Skeletal muscle tissue (tissue), 4 donors: Measurements from ENCODE around the gene GRID1. TPM values are rescaled to one million over a fixed set of nuclear protein-coding genes. Genes with fewer than 3 reads are reported as not detected.

Source experiments
- H3K27ac ChIP-seq: one replicate; pipeline ENCODE4 v1.7.0; 2013; ENCODE audit warnings: mild to moderate bottlenecking, low read depth, low read length, inconsistent platforms
- H3K27me3 ChIP-seq, 3 donors: one replicate each; pipeline ENCODE4 v1.7.0; 2013; ENCODE audit warnings: low read length in 3 of 3; ENCODE audit not compliant: control insufficient read depth in 3 of 3, insufficient read depth in 3 of 3
- H3K36me3 ChIP-seq, 3 donors: one replicate each; pipeline ENCODE4 v1.7.0; 2013; ENCODE audit warnings: low read length in 3 of 3; ENCODE audit not compliant: control insufficient read depth in 3 of 3, insufficient read depth in 3 of 3
- H3K4me1 ChIP-seq, 3 donors: one replicate each; pipeline ENCODE4 v1.7.0; 2013; ENCODE audit warnings: low read length in 3 of 3, mild to moderate bottlenecking in 3 of 3; ENCODE audit not compliant: control insufficient read depth in 3 of 3, insufficient read depth in 3 of 3
- H3K4me3 ChIP-seq, 3 donors: one replicate each; pipeline ENCODE4 v1.7.0; 2013; ENCODE audit warnings: low read length in 3 of 3
- H3K9ac ChIP-seq, 3 donors: one replicate each; pipeline ENCODE4 v1.7.0; 2013; ENCODE audit warnings: low read length in 3 of 3, mild to moderate bottlenecking in 3 of 3, moderate library complexity in 2 of 3, low read depth in 1 of 3
- H3K9me3 ChIP-seq, 3 donors: one replicate each; pipeline ENCODE4 v1.7.0; 2013; ENCODE audit warnings: low read length in 3 of 3; ENCODE audit not compliant: control insufficient read depth in 3 of 3
- total RNA-seq: library from RNA; depleted of rRNA; stranded (reverse); fragments of >200 nt; gene quantifications from one replicate; pipeline ENCODE4 v1.2.3, GENCODE V29; 2014
- donor health status: Osteomylitis.

GRID1 gene
- total RNA-seq, 1 donor from 2014 or later = 2.1 TPM

- Histone ChIP-seq H3K9ac (no peak overlapping the region), H3K36me3 (no peaks in the 10 kb centered on the region), H3K27ac (no peak overlapping the region), H3K4me3 (no peak overlapping the region), H3K4me1 (no peaks in the 10 kb centered on the region), H3K27me3 (no peaks in the 10 kb centered on the region), H3K9me3 (no peaks in the 10 kb centered on the region)
These were observed 132.5 kb downstream of the GRID1 start for GRCh38 chr10:86234107-86234506.

GRCh38 chr10:86233131-86233530 lies 133.5 kb downstream of the GRID1 start:
- H3K9ac ChIP-seq = no peak overlapping the region
- no peak overlapping the region for H3K27ac ChIP-seq
- no peaks in the 10 kb centered on the region for H3K4me1 ChIP-seq
- H3K27me3 ChIP-seq = no peaks in the 10 kb centered on the region
- no peaks in the 10 kb centered on the region for H3K36me3 ChIP-seq
- H3K9me3 ChIP-seq = no peaks in the 10 kb centered on the region
- H3K4me3 ChIP-seq = no peak overlapping the region

- H3K27me3 ChIP-seq = no peaks in the 10 kb centered on the region
- no peaks in the 10 kb centered on the region for H3K36me3 ChIP-seq
- no peak overlapping the region for H3K9ac ChIP-seq
- H3K4me3 ChIP-seq = no peak overlapping the region
- no peaks in the 10 kb centered on the region for H3K4me1 ChIP-seq
- no peak overlapping the region for H3K27ac ChIP-seq
- H3K9me3 ChIP-seq = no peaks in the 10 kb centered on the region
These were observed 134.0 kb downstream of the GRID1 start for GRCh38 chr10:86232644-86233043.

- Histone ChIP-seq H3K36me3 (no peaks in the 10 kb centered on the region), H3K4me1 (no peaks in the 10 kb centered on the region), H3K9ac (no peak overlapping the region), H3K27me3 (no peaks in the 10 kb centered on the region), H3K9me3 (no peaks in the 10 kb centered on the region), H3K27ac (no peak overlapping the region), H3K4me3 (no peak overlapping the region)
These were observed 134.6 kb downstream of the GRID1 start for GRCh38 chr10:86231796-86232560.

- Histone ChIP-seq H3K4me1 (no peaks in the 10 kb centered on the region), H3K4me3 (no peak overlapping the region), H3K27ac (no peak overlapping the region), H3K9ac (no peak overlapping the region), H3K27me3 (no peaks in the 10 kb centered on the region), H3K9me3 (no peaks in the 10 kb centered on the region), H3K36me3 (no peaks in the 10 kb centered on the region)
These were observed 135.9 kb downstream of the GRID1 start for GRCh38 chr10:86230557-86231180.

- no peaks in the 10 kb centered on the region for H3K9me3 ChIP-seq
- H3K4me1 ChIP-seq = no peaks in the 10 kb centered on the region
- no peaks in the 10 kb centered on the region for H3K27me3 ChIP-seq
- H3K9ac ChIP-seq = no peak overlapping the region
- H3K27ac ChIP-seq = no peak overlapping the region
- H3K4me3 ChIP-seq = no peak overlapping the region
- H3K36me3 ChIP-seq = no peaks in the 10 kb centered on the region
These were observed 136.6 kb downstream of the GRID1 start for GRCh38 chr10:86229811-86230556.

GRCh38 chr10:86229376-86229775 lies 137.2 kb downstream of the GRID1 start:
- no peaks in the 10 kb centered on the region for H3K9me3 ChIP-seq
- no peaks in the 10 kb centered on the region for H3K4me1 ChIP-seq
- H3K27ac ChIP-seq = no peak overlapping the region
- H3K36me3 ChIP-seq = no peaks in the 10 kb centered on the region
- no peaks in the 10 kb centered on the region for H3K27me3 ChIP-seq
- no peak overlapping the region for H3K4me3 ChIP-seq
- H3K9ac ChIP-seq = no peak overlapping the region

- H3K4me3 ChIP-seq = no peak overlapping the region
- no peaks in the 10 kb centered on the region for H3K36me3 ChIP-seq
- no peaks in the 10 kb centered on the region for H3K4me1 ChIP-seq
- H3K9ac ChIP-seq = no peak overlapping the region
- no peaks in the 10 kb centered on the region for H3K9me3 ChIP-seq
- H3K27ac ChIP-seq = no peak overlapping the region
- H3K27me3 ChIP-seq = peaks cover 0 to 5% (median 0%) of the 10 kb centered on the region in 3 donors
These were observed 138.9 kb downstream of the GRID1 start for GRCh38 chr10:86227501-86228258.

- Histone ChIP-seq H3K9me3 (no peaks in the 10 kb centered on the region), H3K27ac (no peak overlapping the region), H3K27me3 (peaks cover 0 to 5% (median 4%) of the 10 kb centered on the region in 3 donors), H3K36me3 (no peaks in the 10 kb centered on the region), H3K9ac (no peak overlapping the region), H3K4me3 (no peak overlapping the region), H3K4me1 (no peaks in the 10 kb centered on the region)
These were observed 139.8 kb downstream of the GRID1 start for GRCh38 chr10:86226781-86227201.
